HG03432 (cell line): Measurements from ENCODE around the gene FOXJ2.
A peak's percentile ranks its signal among the peaks of the same experiment; 100 is the strongest.
"Not testable (repeated sequence)": the region's sequence is repeated elsewhere in the genome, so short reads cannot be mapped to it uniquely, and the experiment has no call there.

ENCODE experiments used
- ATAC-seq: cut with Tn5 transposase; IDR thresholded peaks from one replicate; pipeline ENCODE4 v1.9.1; 2021; ENCODE audit warnings: mild to moderate bottlenecking, moderate library complexity; ENCODE audit not compliant: unreplicated experiment

Gene FOXJ2

DNA sequence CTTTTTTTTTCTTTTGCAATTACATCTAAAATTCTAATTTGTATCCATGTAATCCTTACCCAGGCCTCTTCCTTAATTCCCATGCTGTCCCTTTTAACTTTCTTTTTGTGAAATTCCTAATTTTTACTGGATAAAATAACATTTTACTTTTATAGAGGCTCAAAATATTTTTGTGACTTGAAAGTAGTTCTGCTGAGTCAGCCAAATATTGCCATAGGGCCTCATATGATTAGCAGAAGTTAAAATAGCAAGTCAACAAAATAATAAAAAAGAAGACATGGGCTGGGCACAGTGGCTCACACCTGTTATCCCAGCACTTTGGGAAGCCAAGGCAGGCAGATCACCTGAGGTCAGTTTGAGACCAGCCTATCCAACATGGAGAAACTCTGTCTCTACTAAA lies 31.6 kb downstream of the FOXJ2 start:
- no peak for ATAC-seq

DNA sequence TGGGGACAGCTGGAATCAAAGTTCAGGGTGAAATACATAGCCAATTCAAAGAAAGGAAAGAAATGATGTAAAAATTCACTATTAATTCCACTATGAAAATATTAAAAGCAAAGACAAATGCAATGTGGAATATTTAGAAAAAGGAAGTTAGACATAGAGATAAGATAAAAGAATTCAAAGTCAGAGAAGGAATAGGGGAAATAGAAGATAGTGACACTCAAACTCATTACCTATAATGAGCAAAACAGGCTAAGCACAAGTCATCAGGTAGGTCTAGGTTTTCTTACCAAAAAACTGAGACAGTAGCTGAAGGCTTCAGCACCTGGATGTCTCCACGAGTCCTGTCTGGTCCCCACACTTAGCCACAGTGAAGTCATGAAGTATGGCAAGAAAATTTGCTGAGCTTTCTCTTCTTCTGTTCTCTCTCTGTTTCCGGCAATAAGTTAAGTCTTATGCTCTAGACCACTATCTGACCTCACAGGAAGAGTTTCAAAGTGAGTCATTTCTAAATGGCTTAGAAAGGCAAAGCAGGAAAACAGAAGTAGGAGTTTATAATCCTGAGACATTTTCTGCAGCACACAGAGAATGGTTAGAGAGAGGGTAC lies 33.6 kb downstream of the FOXJ2 start, which contains the start of gene C3AR1:
Gene C3AR1 (minus strand): TSS at position 369 of the 604 bp plus-strand sequence. CDS start 6,174 bp downstream, outside the sequence.
- peak; percentile 76 for ATAC-seq

- ATAC-seq, result no peak
Measured at GRCh38 chr12:8069582-8069981, 37.1 kb downstream of the FOXJ2 start.

DNA sequence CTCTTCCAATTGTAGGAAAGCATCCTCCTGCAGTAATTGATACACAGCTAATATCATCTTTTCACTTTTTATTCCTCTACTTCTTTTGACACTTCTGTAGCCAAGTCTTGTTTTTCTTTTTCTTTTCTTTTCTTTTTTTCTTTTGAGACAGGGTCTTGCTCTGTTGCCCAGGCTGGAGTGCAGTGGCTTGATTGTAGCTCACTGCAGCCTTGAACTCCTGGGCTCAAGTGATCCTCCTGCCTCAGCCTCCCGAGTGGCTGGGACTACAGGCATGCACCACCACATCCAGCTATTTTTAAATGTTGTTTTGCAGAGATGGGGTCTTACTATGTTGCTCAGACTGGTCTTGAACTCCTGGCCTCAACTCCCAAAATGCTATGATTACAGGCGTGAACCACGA lies 39.3 kb downstream of the FOXJ2 start:
- ATAC-seq, result not testable (repeated sequence)

- no peak for ATAC-seq
Measured at GRCh38 chr12:8075935-8076334, 43.4 kb downstream of the FOXJ2 start.

- no peak for ATAC-seq
Measured at GRCh38 chr12:8076366-8076765, 43.9 kb downstream of the FOXJ2 start.

GRCh38 chr12:8077207-8077606 lies 44.7 kb downstream of the FOXJ2 start:
- no peak for ATAC-seq

DNA sequence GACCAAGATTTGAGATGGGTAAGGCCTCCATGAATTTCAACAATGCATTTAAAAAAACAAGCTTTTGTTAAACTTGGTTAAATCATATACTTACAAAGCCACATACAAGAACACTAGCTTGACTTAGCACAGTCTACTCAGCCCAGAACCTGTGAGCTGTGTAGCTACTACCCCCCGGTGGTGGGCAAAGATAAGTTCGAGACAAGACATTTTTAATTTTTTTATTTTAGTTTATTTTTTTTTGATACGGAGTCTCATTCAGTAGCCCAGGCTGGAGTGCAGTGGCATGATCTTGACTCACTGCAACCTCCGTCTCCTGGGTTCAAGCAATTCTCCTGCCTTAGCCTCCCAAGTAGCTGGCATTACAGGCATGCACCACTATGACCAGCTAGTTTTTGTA lies 45.9 kb downstream of the FOXJ2 start:
- ATAC-seq, result no peak

GRCh38 chr12:8078916-8079315 lies 46.4 kb downstream of the FOXJ2 start:
- ATAC-seq, result no peak

GRCh38 chr12:8080120-8080519 lies 47.6 kb downstream of the FOXJ2 start:
- ATAC-seq, result no peak

- no peak for ATAC-seq
Measured at GRCh38 chr12:8081251-8081920, 48.9 kb downstream of the FOXJ2 start.

DNA sequence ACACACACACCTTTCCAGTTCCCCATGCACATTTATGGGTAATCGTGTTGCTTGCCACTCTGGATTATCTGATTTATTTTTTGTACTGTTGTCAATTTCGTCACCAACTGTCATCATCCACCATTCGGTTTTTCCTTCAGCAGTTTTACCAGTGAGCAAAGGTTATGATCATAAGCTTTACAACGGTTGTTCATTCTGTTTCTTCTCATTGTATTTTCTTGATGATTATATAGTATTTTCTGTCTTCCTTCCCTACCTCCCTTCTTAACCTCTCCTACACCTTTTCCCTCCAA lies 50.2 kb downstream of the FOXJ2 start:
- no peak for ATAC-seq

DNA sequence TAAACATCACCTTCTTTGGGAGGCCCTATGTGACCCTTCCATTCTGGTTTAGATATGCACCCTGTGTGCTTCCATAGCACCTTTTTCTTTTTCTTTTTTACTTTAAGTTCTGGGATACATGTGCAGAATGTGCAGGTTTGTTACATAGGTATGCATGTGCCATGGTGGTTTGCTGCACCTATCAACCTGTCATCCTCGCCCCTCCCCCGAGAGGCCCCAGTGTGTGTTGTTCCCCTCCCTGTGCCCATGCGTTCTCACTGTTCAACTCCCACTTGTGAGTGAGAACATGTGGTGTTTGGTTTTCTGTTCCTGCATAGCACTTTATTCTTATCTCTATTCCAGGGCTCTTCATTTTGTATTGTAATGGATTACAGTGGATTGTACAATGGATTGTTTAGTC lies 51.8 kb downstream of the FOXJ2 start:
- not testable (repeated sequence) for ATAC-seq

DNA sequence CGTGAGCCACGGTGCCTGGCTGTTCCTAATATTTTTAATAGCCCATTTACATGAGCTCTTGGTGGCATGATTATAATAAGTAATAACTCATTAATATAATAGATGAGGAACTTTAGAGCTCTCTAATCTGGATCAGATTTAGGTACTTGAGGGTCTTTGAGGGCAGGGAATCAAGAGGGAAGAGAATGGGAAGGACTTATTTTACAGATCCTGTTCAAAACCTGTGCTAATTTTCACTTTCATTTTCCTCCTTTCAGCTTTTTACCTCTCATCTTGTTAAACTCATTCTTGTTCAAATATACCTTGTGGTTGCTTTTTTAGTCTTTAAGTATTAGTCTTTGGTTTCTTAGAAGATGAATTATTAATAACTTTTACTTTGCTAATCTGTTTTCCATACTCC lies 55.1 kb downstream of the FOXJ2 start:
- no peak for ATAC-seq

DNA sequence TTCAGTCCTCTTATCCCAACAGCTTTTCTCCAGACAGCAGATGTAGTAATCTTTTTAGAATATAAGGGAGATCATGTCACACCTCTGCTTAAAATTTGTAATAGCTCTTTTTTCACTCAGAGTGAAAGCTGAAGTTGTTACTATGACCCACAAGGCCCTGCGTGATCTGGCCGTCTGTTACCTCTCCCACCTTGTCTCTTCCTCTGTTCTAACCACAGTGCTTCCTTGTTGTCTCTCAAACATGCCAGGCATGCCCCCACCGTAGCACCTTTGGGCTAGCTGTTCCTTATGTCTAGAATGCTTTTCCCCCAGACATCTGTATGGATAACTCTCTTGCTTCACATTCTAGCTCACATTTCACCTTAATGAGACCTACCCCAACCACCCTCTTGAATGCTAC lies 56.1 kb downstream of the FOXJ2 start:
- no peak for ATAC-seq

DNA sequence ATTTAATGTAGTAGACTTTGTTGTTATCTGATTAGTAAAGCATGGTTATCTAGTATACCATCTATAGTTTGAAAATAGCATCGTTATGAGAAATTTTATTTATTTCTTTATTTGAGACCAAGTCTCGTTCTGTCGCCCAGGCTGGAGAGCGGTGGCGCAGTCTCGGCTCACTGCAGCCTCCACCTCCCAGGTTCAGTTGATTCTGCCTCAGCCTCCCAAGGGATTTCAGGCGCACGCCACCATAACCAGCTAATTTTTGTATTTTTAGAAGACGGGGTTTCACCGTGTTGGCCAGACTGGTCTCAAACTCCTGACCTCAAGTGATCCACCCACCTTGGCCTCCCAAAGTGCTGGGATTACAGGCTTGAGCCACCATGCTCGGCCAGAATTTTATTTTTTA lies 56.8 kb downstream of the FOXJ2 start:
- not testable (repeated sequence) for ATAC-seq

DNA sequence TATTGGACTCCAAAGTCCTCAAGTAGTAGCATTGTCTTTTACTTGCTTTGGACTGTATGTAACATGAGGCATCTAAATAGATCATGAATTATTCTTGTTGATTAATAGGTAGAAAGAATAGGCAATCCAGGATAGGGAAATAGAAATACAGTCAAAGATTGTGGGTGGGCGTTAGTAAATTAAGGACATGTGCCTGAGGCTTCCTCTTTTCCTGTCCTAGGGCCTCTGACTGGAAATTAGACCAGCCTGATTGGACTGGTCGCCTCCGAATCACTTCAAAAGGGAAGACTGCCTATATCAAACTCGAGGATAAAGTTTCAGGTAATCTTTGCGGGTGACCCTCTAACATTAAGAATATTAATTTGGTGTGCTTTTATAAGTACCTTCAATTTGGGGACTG lies 57.2 kb downstream of the FOXJ2 start:
- ATAC-seq, result no peak

- ATAC-seq, result no peak
Measured at GRCh38 chr12:8093291-8093690, 60.8 kb downstream of the FOXJ2 start.

- no peak for ATAC-seq
Measured at GRCh38 chr12:8096281-8096915, 63.9 kb downstream of the FOXJ2 start.

DNA sequence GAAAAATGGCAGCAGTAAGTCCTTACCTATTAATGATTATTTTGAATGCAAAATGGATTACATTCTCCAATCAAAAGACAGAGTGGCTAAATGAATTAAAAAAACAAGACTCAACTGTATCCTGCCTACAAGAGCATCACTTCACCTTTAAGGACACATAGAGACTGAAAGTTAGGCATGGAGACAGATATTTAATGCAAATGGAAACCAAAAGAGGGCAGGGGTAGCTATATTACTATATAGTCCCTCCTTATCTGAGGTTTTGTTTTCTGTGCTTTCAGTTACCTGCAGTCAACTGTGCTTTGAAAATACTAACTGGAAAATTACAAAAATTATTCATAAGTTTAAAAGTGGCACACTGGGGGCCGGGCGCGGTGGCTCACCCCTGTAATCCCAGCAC lies 66.7 kb downstream of the FOXJ2 start:
- no peak for ATAC-seq
